Stimulated activated CD4-positive, alpha-beta T cell treated with anti-CD3 and anti-CD28 coated beads, Interleukin-4, amount 100 ng/mL, for 48 hours (primary cell): Measurements from ENCODE around the gene CAV1.

Experiments
- DNase-seq, 2 donors: peaks; one replicate each; pipeline ENCODE4 v3.0.0-alpha.2; 2020; ENCODE audit warnings: low read depth in 2 of 2

CAV1 gene

GRCh38 chr7:116503835-116504234, 21.0 kb upstream of the CAV1 start:
- no peak for DNase-seq

GRCh38 chr7:116505278-116505677, 19.6 kb upstream of the CAV1 start:
- no peak for DNase-seq

GRCh38 chr7:116505823-116506222, 19.0 kb upstream of the CAV1 start:
- DNase-seq, result no peak

GRCh38 chr7:116509982-116510579, 14.8 kb upstream of the CAV1 start:
- no peak for DNase-seq

- no peak for DNase-seq
Observed at GRCh38 chr7:116510795-116511194, 14.0 kb upstream of the CAV1 start.

GRCh38 chr7:116511552-116512519, 13.0 kb upstream of the CAV1 start:
- DNase-seq, result no peak

- no peak for DNase-seq
Observed at GRCh38 chr7:116512520-116513188, 12.2 kb upstream of the CAV1 start.

- no peak for DNase-seq
Observed at GRCh38 chr7:116515584-116515983, 9.3 kb upstream of the CAV1 start.

GRCh38 chr7:116516324-116516723, 8.5 kb upstream of the CAV1 start:
- DNase-seq, result no peak

- DNase-seq, result no peak
Observed at GRCh38 chr7:116517626-116518025, 7.2 kb upstream of the CAV1 start.

- no peak for DNase-seq
Observed at GRCh38 chr7:116518961-116519360, 5.9 kb upstream of the CAV1 start.

GRCh38 chr7:116521046-116521664, 3.7 kb upstream of the CAV1 start:
- DNase-seq, result no peak

- no peak for DNase-seq
Observed at GRCh38 chr7:116522247-116522646, 2.6 kb upstream of the CAV1 start.

- no peak for DNase-seq
Observed at GRCh38 chr7:116524221-116524608, 621 bp upstream of the CAV1 start.

- peak in 1 of 2 donors; percentile 13 for DNase-seq
Observed at GRCh38 chr7:116525298-116525912, 569 bp downstream of the CAV1 start.

GRCh38 chr7:116525913-116526861, 1.4 kb downstream of the CAV1 start:
- peak; percentile 45 to 49 for DNase-seq

GRCh38 chr7:116526897-116527296, 2.1 kb downstream of the CAV1 start:
- no peak for DNase-seq

GRCh38 chr7:116527521-116527920, 2.7 kb downstream of the CAV1 start:
- no peak for DNase-seq

- DNase-seq, result no peak
Observed at GRCh38 chr7:116528008-116528789, 3.4 kb downstream of the CAV1 start.

GRCh38 chr7:116529250-116529649, 4.4 kb downstream of the CAV1 start:
- no peak for DNase-seq
